ENCODE results near the gene SNCG. TPM values are rescaled to one million over a fixed set of nuclear protein-coding genes. Genes with fewer than 3 reads are reported as not detected.

Gene SNCG
- total RNA-seq, 2 donors from 2014 or later = 20.9 to 33.8 TPM

GRCh38 chr10:86970162-86970981 is 12.0 kb downstream of the SNCG start:
- Histone ChIP-seq H3K4me1 (peaks cover 0 to 59% of the 10 kb centered on the region in 2 donors), H3K36me3 (no peaks in the 10 kb centered on the region), H3K4me3 (peak overlapping the region; percentile 60 to 61), H3K27me3 (no peaks in the 10 kb centered on the region), H3K27ac (peak overlapping the region; percentile 95 to 98), H3K9me3 (no peaks in the 10 kb centered on the region)
- TF ChIP-seq CTCF (IDR thresholded peaks at IDR 0.05) = no peak
- DNase-seq (ENCODE audit: low spot score) = peak; percentile 89

- no peak for TF ChIP-seq CTCF (IDR thresholded peaks at IDR 0.05)
- DNase-seq (ENCODE audit: low spot score) = peak; percentile 72
- Histone ChIP-seq H3K9me3 (no peaks in the 10 kb centered on the region), H3K27me3 (no peaks in the 10 kb centered on the region), H3K36me3 (no peaks in the 10 kb centered on the region), H3K4me1 (peaks cover 0 to 55% of the 10 kb centered on the region in 2 donors), H3K4me3 (peak overlapping the region; percentile 60 to 61), H3K27ac (peak overlapping the region; percentile 95 to 98)
Observed at GRCh38 chr10:86970982-86971231, 12.5 kb downstream of the SNCG start.

- H3K36me3 ChIP-seq = no peaks in the 10 kb centered on the region
- H3K4me1 ChIP-seq = peaks cover 0 to 50% of the 10 kb centered on the region in 2 donors
- H3K9me3 ChIP-seq = no peaks in the 10 kb centered on the region
- peak; percentile 92 for DNase-seq (ENCODE audit: low spot score)
- peak overlapping the region; percentile 95 to 98 for H3K27ac ChIP-seq
- TF ChIP-seq CTCF (IDR thresholded peaks at IDR 0.05) = no peak
- H3K27me3 ChIP-seq = no peaks in the 10 kb centered on the region
- peak overlapping the region; percentile 60 to 61 for H3K4me3 ChIP-seq
Observed at GRCh38 chr10:86971232-86971991, 13.0 kb downstream of the SNCG start.

GRCh38 chr10:86972613-86973380 is 14.4 kb downstream of the SNCG start:
- no peak for TF ChIP-seq CTCF (IDR thresholded peaks at IDR 0.05)
- no peaks in the 10 kb centered on the region for H3K36me3 ChIP-seq
- no peaks in the 10 kb centered on the region for H3K27me3 ChIP-seq
- DNase-seq (ENCODE audit: low spot score) = no peak
- H3K4me3 ChIP-seq = no peak overlapping the region
- H3K4me1 ChIP-seq = peaks cover 0 to 36% of the 10 kb centered on the region in 2 donors
- no peaks in the 10 kb centered on the region for H3K9me3 ChIP-seq
- H3K27ac ChIP-seq = peak overlapping the region in 1 of 2 donors; percentile 21

- peaks cover 0 to 21% of the 10 kb centered on the region in 2 donors for H3K4me1 ChIP-seq
- H3K36me3 ChIP-seq = no peaks in the 10 kb centered on the region
- TF ChIP-seq CTCF (IDR thresholded peaks at IDR 0.05) = no peak
- no peak overlapping the region for H3K4me3 ChIP-seq
- no peak for DNase-seq (ENCODE audit: low spot score)
- no peaks in the 10 kb centered on the region for H3K27me3 ChIP-seq
- no peak overlapping the region for H3K27ac ChIP-seq
- H3K9me3 ChIP-seq = no peaks in the 10 kb centered on the region
Observed at GRCh38 chr10:86974484-86974883, 16.1 kb downstream of the SNCG start.
